ENCODE measurements around the gene IL15RA.
"Not testable (repeated sequence)": the region's sequence is repeated elsewhere in the genome, so short reads cannot be mapped to it uniquely, and the experiment has no call there.

The IL15RA gene

GRCh38 chr10:5949009-5949759, 28.2 kb downstream of the IL15RA start:
- H4K20me1 ChIP-seq (ENCODE audit: insufficient read depth, low read length), result no peaks in the 10 kb centered on the region
- no peak overlapping the region for H3K4me2 ChIP-seq (ENCODE audit: low read length)
- H3K27me3 ChIP-seq (ENCODE audit: low read depth, low read length), result no peaks in the 10 kb centered on the region
- H3K4me1 ChIP-seq (ENCODE audit: low read length), result no peaks in the 10 kb centered on the region
- H3K36me3 ChIP-seq (replicated peaks; ENCODE audit: low read depth, low read length), result no peaks in the 10 kb centered on the region
- H2AFZ ChIP-seq (ENCODE audit: low read depth, low read length), result no peak overlapping the region
- TF ChIP-seq EZH2phosphoT487 (IDR thresholded peaks at IDR 0.05; ENCODE audit: low read depth) (no peak), CTCF (IDR thresholded peaks at IDR 0.05; ENCODE audit: low read depth, low read length) (peak; percentile 36)
- no peaks in the 10 kb centered on the region for H3K9me3 ChIP-seq (ENCODE audit: insufficient read depth, low read length)
- no peak overlapping the region for H3K27ac ChIP-seq (ENCODE audit: low read length)
- no peak overlapping the region for H3K9ac ChIP-seq (ENCODE audit: low read length)
- no peak overlapping the region for H3K4me3 ChIP-seq (ENCODE audit: low read length)
- no peaks in the 10 kb centered on the region for H3K79me2 ChIP-seq (ENCODE audit: low read length)

DNA sequence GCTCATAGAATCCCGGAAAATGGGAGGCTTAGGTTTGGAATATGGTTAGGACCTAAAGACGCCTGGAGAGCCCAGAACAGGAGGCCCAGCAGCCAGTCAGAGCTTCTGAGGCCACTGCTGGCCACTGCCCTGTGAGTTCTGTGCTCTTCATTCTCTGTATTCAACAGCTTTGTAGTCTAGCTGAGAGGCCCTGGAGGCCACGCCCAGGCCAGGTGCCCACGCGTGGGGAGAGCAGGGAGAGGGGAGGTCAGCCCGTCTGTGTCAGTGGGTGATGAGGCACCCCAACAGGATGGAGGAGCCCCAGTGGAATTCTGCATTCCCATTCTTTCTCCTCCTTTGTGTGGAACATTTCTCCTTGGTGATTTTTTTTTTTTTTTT, 29.1 kb downstream of the IL15RA start:
- H3K4me2 ChIP-seq (ENCODE audit: low read length), result no peak overlapping the region
- H3K79me2 ChIP-seq (ENCODE audit: low read length), result no peaks in the 10 kb centered on the region
- TF ChIP-seq CTCF (IDR thresholded peaks at IDR 0.05; ENCODE audit: low read depth, low read length) (no peak), EZH2phosphoT487 (IDR thresholded peaks at IDR 0.05; ENCODE audit: low read depth) (no peak)
- no peak overlapping the region for H2AFZ ChIP-seq (ENCODE audit: low read depth, low read length)
- no peak overlapping the region for H3K9ac ChIP-seq (ENCODE audit: low read length)
- no peaks in the 10 kb centered on the region for H3K9me3 ChIP-seq (ENCODE audit: insufficient read depth, low read length)
- no peaks in the 10 kb centered on the region for H3K36me3 ChIP-seq (replicated peaks; ENCODE audit: low read depth, low read length)
- H3K4me1 ChIP-seq (ENCODE audit: low read length), result no peaks in the 10 kb centered on the region
- H4K20me1 ChIP-seq (ENCODE audit: insufficient read depth, low read length), result no peaks in the 10 kb centered on the region
- H3K27ac ChIP-seq (ENCODE audit: low read length), result no peak overlapping the region
- H3K27me3 ChIP-seq (ENCODE audit: low read depth, low read length), result no peaks in the 10 kb centered on the region
- H3K4me3 ChIP-seq (ENCODE audit: low read length), result no peak overlapping the region

- H3K4me2 ChIP-seq (ENCODE audit: low read length), result no peak overlapping the region
- H3K4me1 ChIP-seq (ENCODE audit: low read length), result no peaks in the 10 kb centered on the region
- no peaks in the 10 kb centered on the region for H3K79me2 ChIP-seq (ENCODE audit: low read length)
- no peaks in the 10 kb centered on the region for H3K36me3 ChIP-seq (replicated peaks; ENCODE audit: low read depth, low read length)
- no peak overlapping the region for H3K4me3 ChIP-seq (ENCODE audit: low read length)
- no peak overlapping the region for H3K27ac ChIP-seq (ENCODE audit: low read length)
- no peak for TF ChIP-seq CTCF (IDR thresholded peaks at IDR 0.05; ENCODE audit: low read depth, low read length)
- no peak for TF ChIP-seq EZH2phosphoT487 (IDR thresholded peaks at IDR 0.05; ENCODE audit: low read depth)
- H2AFZ ChIP-seq (ENCODE audit: low read depth, low read length), result no peak overlapping the region
- no peaks in the 10 kb centered on the region for H4K20me1 ChIP-seq (ENCODE audit: insufficient read depth, low read length)
- no peaks in the 10 kb centered on the region for H3K27me3 ChIP-seq (ENCODE audit: low read depth, low read length)
- no peaks in the 10 kb centered on the region for H3K9me3 ChIP-seq (ENCODE audit: insufficient read depth, low read length)
- H3K9ac ChIP-seq (ENCODE audit: low read length), result no peak overlapping the region
Measured at GRCh38 chr10:5947471-5948207, 29.7 kb downstream of the IL15RA start.

DNA sequence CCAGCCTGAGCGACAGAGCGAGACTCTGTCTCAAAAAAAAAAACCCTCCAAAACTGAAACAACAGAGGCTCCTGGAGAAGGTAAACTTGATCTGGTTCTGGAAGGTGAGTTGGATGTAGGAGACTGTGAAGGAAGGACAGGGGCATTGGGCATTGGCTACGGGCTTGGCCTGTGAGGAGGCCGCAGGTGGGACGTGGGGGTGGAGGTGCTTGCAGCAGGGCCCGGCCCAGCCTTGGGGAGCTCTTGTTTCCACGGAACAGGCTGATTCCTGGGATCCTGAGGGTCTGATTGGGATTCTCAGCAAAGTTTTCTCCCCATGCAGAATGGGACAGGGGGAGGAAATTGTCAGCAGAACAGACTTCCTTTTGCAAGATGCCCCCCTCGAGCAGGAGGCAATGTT, 30.6 kb downstream of the IL15RA start:
- no peak overlapping the region for H3K9ac ChIP-seq (ENCODE audit: low read length)
- no peaks in the 10 kb centered on the region for H3K9me3 ChIP-seq (ENCODE audit: insufficient read depth, low read length)
- H2AFZ ChIP-seq (ENCODE audit: low read depth, low read length), result no peak overlapping the region
- no peak for TF ChIP-seq EZH2phosphoT487 (IDR thresholded peaks at IDR 0.05; ENCODE audit: low read depth)
- no peak for TF ChIP-seq CTCF (IDR thresholded peaks at IDR 0.05; ENCODE audit: low read depth, low read length)
- H3K79me2 ChIP-seq (ENCODE audit: low read length), result no peaks in the 10 kb centered on the region
- H3K36me3 ChIP-seq (replicated peaks; ENCODE audit: low read depth, low read length), result no peaks in the 10 kb centered on the region
- H3K4me1 ChIP-seq (ENCODE audit: low read length), result no peaks in the 10 kb centered on the region
- H3K27me3 ChIP-seq (ENCODE audit: low read depth, low read length), result no peaks in the 10 kb centered on the region
- no peak overlapping the region for H3K4me3 ChIP-seq (ENCODE audit: low read length)
- no peak overlapping the region for H3K27ac ChIP-seq (ENCODE audit: low read length)
- no peak overlapping the region for H3K4me2 ChIP-seq (ENCODE audit: low read length)
- no peaks in the 10 kb centered on the region for H4K20me1 ChIP-seq (ENCODE audit: insufficient read depth, low read length)

DNA sequence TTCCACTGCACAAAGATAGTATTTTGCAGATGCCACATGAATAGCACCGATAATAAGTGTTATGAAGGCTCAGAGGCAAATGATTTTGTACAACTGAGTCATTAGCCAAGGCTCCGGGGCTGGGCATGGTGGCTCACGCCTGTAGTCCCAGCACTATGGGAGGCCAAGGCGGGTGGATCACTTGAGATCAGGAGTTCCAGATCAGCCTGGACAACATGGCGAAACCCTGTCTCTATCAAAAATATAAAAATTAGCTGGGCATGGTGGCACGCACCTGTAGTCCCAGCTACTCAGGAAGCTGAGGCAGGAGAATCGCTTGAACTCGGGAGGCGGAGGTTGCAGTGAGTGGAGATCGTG, 30.9 kb downstream of the IL15RA start:
- H3K79me2 ChIP-seq (ENCODE audit: low read length); H3K9ac ChIP-seq (ENCODE audit: low read length); H4K20me1 ChIP-seq (ENCODE audit: insufficient read depth, low read length); H3K9me3 ChIP-seq (ENCODE audit: insufficient read depth, low read length); H3K4me3 ChIP-seq (ENCODE audit: low read length); H3K27me3 ChIP-seq (ENCODE audit: low read depth, low read length); H3K4me2 ChIP-seq (ENCODE audit: low read length); H2AFZ ChIP-seq (ENCODE audit: low read depth, low read length); H3K4me1 ChIP-seq (ENCODE audit: low read length); H3K36me3 ChIP-seq (replicated peaks; ENCODE audit: low read depth, low read length); H3K27ac ChIP-seq (ENCODE audit: low read length): not testable (repeated sequence)
